ENCODE results near the gene CLCN6. TPM values are rescaled to one million over a fixed set of nuclear protein-coding genes. Genes with fewer than 3 reads are reported as not detected.

The CLCN6 gene
- total RNA-seq, 1 donor from 2014 or later, result 17.6 TPM

GRCh38 chr1:11891433-11892186, 85.6 kb downstream of the CLCN6 start:
- Histone ChIP-seq H3K4me3 (ENCODE audit: low read depth, low read length) (no peak overlapping the region), H3K36me3 (ENCODE audit: control insufficient read depth, insufficient read depth, low read length) (no peaks in the 10 kb centered on the region), H3K27me3 (ENCODE audit: control insufficient read depth, insufficient read depth, low read length) (peaks cover 12% of the 10 kb centered on the region)
- DNase-seq (ENCODE audit: low read depth), result no peak
- no peak for TF ChIP-seq CTCF (IDR thresholded peaks at IDR 0.05; ENCODE audit: insufficient read depth, low read length, poor library complexity, severe bottlenecking)

Other genes starting within 250 kb of the CLCN6 start
- gene FBXO2, start 151.8 kb upstream of the CLCN6 start, total RNA-seq, result 0.55 and 3.0 TPM in 2 replicates
- 14.4 and 23.6 TPM in 2 replicates for gene FBXO44, start 151.3 kb upstream of the CLCN6 start, total RNA-seq
- gene FBXO6, start 142.0 kb upstream of the CLCN6 start, total RNA-seq, result 14.0 and 14.1 TPM in 2 replicates
- 89.5 and 96.6 TPM in 2 replicates for gene MAD2L2, start 125.0 kb upstream of the CLCN6 start, total RNA-seq
- 2.8 and 4.5 TPM in 2 replicates for gene DRAXIN, start 114.5 kb upstream of the CLCN6 start, total RNA-seq
- gene AGTRAP, start 70.1 kb upstream of the CLCN6 start, total RNA-seq, result 76.7 and 89.8 TPM in 2 replicates
- gene C1orf167, start 44.0 kb upstream of the CLCN6 start, total RNA-seq, result not detected in 2 replicates
- gene MTHFR, start 227 bp upstream of the CLCN6 start, total RNA-seq, result 23.1 and 26.6 TPM in 2 replicates
- gene NPPA, start 41.6 kb downstream of the CLCN6 start, total RNA-seq, result not detected in 2 replicates
- 2.5 and 5.4 TPM in 2 replicates for gene NPPB, start 52.8 kb downstream of the CLCN6 start, total RNA-seq
- 97.2 and 108 TPM in 2 replicates for gene KIAA2013, start 120.2 kb downstream of the CLCN6 start, total RNA-seq
- 85.7 and 104 TPM in 2 replicates for gene PLOD1, start 128.5 kb downstream of the CLCN6 start, total RNA-seq
- 73.5 and 78.2 TPM in 2 replicates for gene MFN2, start 174.3 kb downstream of the CLCN6 start, total RNA-seq
- 67.4 and 69.9 TPM in 2 replicates for gene MIIP, start 213.3 kb downstream of the CLCN6 start, total RNA-seq

All from kidney epithelial cell (primary cell).